GM12878 (cell line): Measurements from ENCODE around the gene BARHL1. TPM values are rescaled to one million over a fixed set of nuclear protein-coding genes. Genes with fewer than 3 reads are reported as not detected.

Experiments
- ATAC-seq: fragments of 200-7000 bp; cut with Tn5 transposase; 3 replicates; pipeline ENCODE4 v1.9.1; 2020; ENCODE audit warnings: mild to moderate bottlenecking, moderate library complexity
- BruUV-seq: library from RNA; stranded (reverse); fragments of 400-500 nt; replicated peaks from 2 replicates; lab custom pipeline; 2021; lab: Mats Ljungman, UMichigan
- CTCF ChIA-PET: fragments of 300-600 bp; sonication (Branson Sonifier 250); formaldehyde crosslinking; extraction: SDS; loops from one replicate; lab custom pipeline; 2021; ENCODE audit warnings: inconsistent platforms; lab: Yijun Ruan, JAX
- POLR2A ChIA-PET: fragments of 350-600 bp; formaldehyde crosslinking; extraction: SDS; loops from one replicate; lab custom pipeline; 2021; ENCODE audit warnings: inconsistent platforms; lab: Charles Lee
- RAD21 ChIA-PET: fragments of 300-600 bp; sonication (Branson Sonifier 250); formaldehyde crosslinking; loops from one replicate; lab custom pipeline; 2023; ENCODE audit warnings: antibody characterized with exemption; ENCODE audit not compliant: unreplicated experiment; lab: Charles Lee
- SMC1A ChIA-PET: fragments of 300-600 bp; sonication (Branson Sonifier 250); formaldehyde crosslinking; loops from one replicate; lab custom pipeline; 2023; ENCODE audit not compliant: unreplicated experiment, uncharacterized antibody; lab: Charles Lee
- DNase-seq: peaks from one replicate; pipeline ENCODE4 v3.0.0-alpha.2; 2011; ENCODE audit warnings: low read depth, low spot score
- FAIRE-seq: peaks from 3 replicates; lab custom pipeline; 2011; peaks lifted over from hg19 to GRCh38; lab: Jason Lieb, UNC
- H2AFZ ChIP-seq: 2 replicates; pipeline ENCODE4 v1.6.0; 2011; ENCODE audit warnings: low read depth, low read length, control low read depth; ENCODE audit not compliant: control insufficient read depth
- H3K27ac ChIP-seq: 2 replicates; pipeline ENCODE4 v1.5.1; 2011; ENCODE audit warnings: control low read depth; ENCODE audit not compliant: control insufficient read depth, insufficient read depth
- H3K27me3 ChIP-seq, 2 experiments: replicated peaks in 1 of 2; 2 replicates each; pipeline versions ENCODE4 v1.6.0 to v1.6.1; 2011; ENCODE audit warnings: low read length in 1 of 2; ENCODE audit not compliant: control insufficient read depth in 2 of 2, insufficient read depth in 2 of 2
- H3K36me3 ChIP-seq, 2 experiments: 2 replicates each; pipeline ENCODE4 v1.5.1; 2011; ENCODE audit warnings: low read length in 1 of 2; ENCODE audit not compliant: control insufficient read depth in 2 of 2, insufficient read depth in 2 of 2
- H3K4me1 ChIP-seq: 2 replicates; pipeline ENCODE4 v1.6.1; 2011; ENCODE audit warnings: mild to moderate bottlenecking, low read length, moderate library complexity, mixed read lengths; ENCODE audit not compliant: control insufficient read depth, insufficient read depth
- H3K4me2 ChIP-seq: 2 replicates; pipeline ENCODE4 v1.6.0; 2011; ENCODE audit warnings: control low read depth; ENCODE audit not compliant: control insufficient read depth, insufficient read depth
- H3K4me3 ChIP-seq: fragments of 200-600 bp; sonication (generic); 2 replicates; pipeline ENCODE4 v1.5.1; 2016
- H3K79me2 ChIP-seq: 2 replicates; pipeline ENCODE4 v1.6.0; 2011; ENCODE audit warnings: low read length; ENCODE audit not compliant: control insufficient read depth, insufficient read depth
- H3K9ac ChIP-seq: 2 replicates; pipeline ENCODE4 v1.8.0; 2011; ENCODE audit warnings: low read length, control low read depth, mixed read lengths; ENCODE audit not compliant: control insufficient read depth, insufficient read depth
- H3K9me3 ChIP-seq: replicated peaks from 3 replicates; pipeline ENCODE4 v1.5.1; 2011; ENCODE audit warnings: mild to moderate bottlenecking, low read length; ENCODE audit not compliant: control insufficient read depth, insufficient read depth
- H4K20me1 ChIP-seq: 2 replicates; pipeline ENCODE4 v1.6.0; 2011; ENCODE audit not compliant: control insufficient read depth, insufficient read depth
- RCOR1 ChIP-seq: conservative IDR thresholded peaks from 2 replicates; pipeline ENCODE4 v1.6.1; 2012; ENCODE audit warnings: low read depth, low read length, improper control_type of control experiment
- WGBS: methylation state at CpG from one replicate; pipeline ENCODE4 v1.1.6; 2016; ENCODE audit warnings: low lambda C conversion rate; ENCODE audit not compliant: insufficient replicate concordance, insufficient coverage; ENCODE audit errors: missing lambda C conversion rate; 5-methylcytosine and 5-hydroxymethylcytosine counted together
- in situ Hi-C: fragments of 300-500 bp; cut with MboI; formaldehyde crosslinking; loops from 9 replicates; pipeline ENCODE4 v1.14.3; 2018; ENCODE audit warnings: mixed read lengths
- intact Hi-C: fragments of 100-400 bp; cut with micrococcal nuclease; formaldehyde crosslinking; loops from one replicate; pipeline ENCODE4 v1.14.2; 2022; ENCODE audit not compliant: unreplicated experiment
- polyA plus RNA-seq, 11 experiments: library from polyadenylated mRNA; depleted of rRNA in 4 of 11; unstranded in 6 of 11; stranded (reverse) in 5 of 11; fragments of >200 nt; fragmentation: Nextera tagmentation in 4 of 11; fragmentation: Illumina TruSeq in 1 of 11; extraction: Ambion mirVana in 4 of 11; extraction: Trizol in 1 of 11; gene quantifications; 1 replicate in 1 of 11; 2 replicates in 10 of 11; pipeline versions ENCODE4 v1.2.1 to v1.2.3, GENCODE V29; 2011 to 2016; ENCODE audit warnings: inconsistent platforms in 2 of 11, missing spikeins in 2 of 11, low read depth in 1 of 11
- total RNA-seq, 4 experiments: library from RNA; depleted of rRNA in 3 of 4; stranded (reverse); fragments of >200 nt in 3 of 4; fragmentation: Illumina TruSeq in 1 of 4; extraction: Trizol in 1 of 4; gene quantifications; 2 replicates each; pipeline versions ENCODE4 v1.2.1 to v1.2.3, GENCODE V29; 2013 to 2021
- TF ChIP-seq, protein P1 (sequence below): fragments of 450-650 bp; IDR thresholded peaks from 2 replicates; pipeline ENCODE4 v1.6.1; 2018; ENCODE audit warnings: borderline replicate concordance, mild to moderate bottlenecking; ENCODE audit not compliant: partially characterized antibody
- TF ChIP-seq, protein P2 (sequence below): fragments of 450-650 bp; IDR thresholded peaks from 2 replicates; pipeline ENCODE4 v1.6.1; 2018; ENCODE audit warnings: mild to moderate bottlenecking, low read depth, moderate library complexity; ENCODE audit not compliant: partially characterized antibody
- TF ChIP-seq, protein P3 (sequence below): fragments of 450-650 bp; IDR thresholded peaks from 2 replicates; pipeline ENCODE4 v1.6.1; 2016; ENCODE audit warnings: mild to moderate bottlenecking
- TF ChIP-seq, protein P4 (sequence below): fragments of 450-650 bp; formaldehyde crosslinking; IDR thresholded peaks from 2 replicates; pipeline ENCODE4 v1.4.0; 2020; ENCODE audit warnings: mild to moderate bottlenecking, moderate library complexity

BARHL1 gene
- total and polyA plus RNA-seq, 10 of the 15 experiments (the other 5 are each of a cell fraction or from before 2014, with no cell fraction given): not detected

DNA sequence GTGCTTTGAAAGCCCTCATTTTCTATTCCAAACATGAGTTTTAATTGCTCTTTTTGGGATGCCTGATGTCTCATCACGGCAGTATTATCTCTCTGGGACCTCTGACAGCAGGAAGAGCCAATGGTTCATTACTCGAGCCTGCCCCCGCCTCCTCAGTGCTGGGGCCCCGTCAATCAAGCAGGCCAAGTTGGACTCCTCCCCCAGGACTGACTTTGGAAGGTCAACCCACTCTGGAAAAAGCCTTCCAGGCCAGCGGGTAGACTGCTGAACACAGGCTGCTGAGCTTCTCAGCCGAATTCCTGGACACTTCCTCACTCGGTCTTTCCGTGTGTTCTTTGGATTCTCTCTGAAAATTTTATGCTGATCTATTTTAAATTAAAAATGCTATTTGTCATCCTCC lies 9.5 kb upstream of the BARHL1 start:
- 38% methylated on average over 8 of the region's 8 CpGs for whole genome bisulfite sequencing
- BruUV-seq: no TSS peak
- Histone ChIP-seq H3K27me3 (no peaks in the 10 kb centered on the region; a peak in 1 of 4 replicates), H3K4me1 (no peaks in the 10 kb centered on the region), H3K9me3 (no peaks in the 10 kb centered on the region), H3K36me3 (no peaks in the 10 kb centered on the region), H4K20me1 (peaks cover 4% of the 10 kb centered on the region; the same call in 1 of the 2 replicates), H3K4me2 (no peak overlapping the region), H3K4me3 (no peak overlapping the region), H3K27ac (no peak overlapping the region), H3K79me2 (no peaks in the 10 kb centered on the region), H2AFZ (no peak overlapping the region), H3K9ac (no peak overlapping the region)
- ATAC-seq (no peak), DNase-seq (no peak), FAIRE-seq (no peak)
- ChIA-PET CTCF (no interaction called here), SMC1A (no interaction called here), POLR2A (no interaction called here), RAD21 (no interaction called here)
- TF ChIP-seq, protein P1, sequence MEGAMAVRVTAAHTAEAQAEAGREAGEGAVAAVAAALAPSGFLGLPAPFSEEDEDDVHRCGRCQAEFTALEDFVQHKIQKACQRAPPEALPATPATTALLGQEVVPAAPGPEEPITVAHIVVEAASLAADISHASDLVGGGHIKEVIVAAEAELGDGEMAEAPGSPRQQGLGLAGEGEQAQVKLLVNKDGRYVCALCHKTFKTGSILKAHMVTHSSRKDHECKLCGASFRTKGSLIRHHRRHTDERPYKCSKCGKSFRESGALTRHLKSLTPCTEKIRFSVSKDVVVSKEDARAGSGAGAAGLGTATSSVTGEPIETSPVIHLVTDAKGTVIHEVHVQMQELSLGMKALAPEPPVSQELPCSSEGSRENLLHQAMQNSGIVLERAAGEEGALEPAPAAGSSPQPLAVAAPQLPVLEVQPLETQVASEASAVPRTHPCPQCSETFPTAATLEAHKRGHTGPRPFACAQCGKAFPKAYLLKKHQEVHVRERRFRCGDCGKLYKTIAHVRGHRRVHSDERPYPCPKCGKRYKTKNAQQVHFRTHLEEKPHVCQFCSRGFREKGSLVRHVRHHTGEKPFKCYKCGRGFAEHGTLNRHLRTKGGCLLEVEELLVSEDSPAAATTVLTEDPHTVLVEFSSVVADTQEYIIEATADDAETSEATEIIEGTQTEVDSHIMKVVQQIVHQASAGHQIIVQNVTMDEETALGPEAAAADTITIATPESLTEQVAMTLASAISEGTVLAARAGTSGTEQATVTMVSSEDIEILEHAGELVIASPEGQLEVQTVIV: no peak
- TF ChIP-seq, protein P2, sequence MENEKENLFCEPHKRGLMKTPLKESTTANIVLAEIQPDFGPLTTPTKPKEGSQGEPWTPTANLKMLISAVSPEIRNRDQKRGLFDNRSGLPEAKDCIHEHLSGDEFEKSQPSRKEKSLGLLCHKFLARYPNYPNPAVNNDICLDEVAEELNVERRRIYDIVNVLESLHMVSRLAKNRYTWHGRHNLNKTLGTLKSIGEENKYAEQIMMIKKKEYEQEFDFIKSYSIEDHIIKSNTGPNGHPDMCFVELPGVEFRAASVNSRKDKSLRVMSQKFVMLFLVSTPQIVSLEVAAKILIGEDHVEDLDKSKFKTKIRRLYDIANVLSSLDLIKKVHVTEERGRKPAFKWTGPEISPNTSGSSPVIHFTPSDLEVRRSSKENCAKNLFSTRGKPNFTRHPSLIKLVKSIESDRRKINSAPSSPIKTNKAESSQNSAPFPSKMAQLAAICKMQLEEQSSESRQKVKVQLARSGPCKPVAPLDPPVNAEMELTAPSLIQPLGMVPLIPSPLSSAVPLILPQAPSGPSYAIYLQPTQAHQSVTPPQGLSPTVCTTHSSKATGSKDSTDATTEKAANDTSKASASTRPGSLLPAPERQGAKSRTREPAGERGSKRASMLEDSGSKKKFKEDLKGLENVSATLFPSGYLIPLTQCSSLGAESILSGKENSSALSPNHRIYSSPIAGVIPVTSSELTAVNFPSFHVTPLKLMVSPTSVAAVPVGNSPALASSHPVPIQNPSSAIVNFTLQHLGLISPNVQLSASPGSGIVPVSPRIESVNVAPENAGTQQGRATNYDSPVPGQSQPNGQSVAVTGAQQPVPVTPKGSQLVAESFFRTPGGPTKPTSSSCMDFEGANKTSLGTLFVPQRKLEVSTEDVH: no peak
- no peak for TF ChIP-seq RCOR1
- TF ChIP-seq, protein P3, sequence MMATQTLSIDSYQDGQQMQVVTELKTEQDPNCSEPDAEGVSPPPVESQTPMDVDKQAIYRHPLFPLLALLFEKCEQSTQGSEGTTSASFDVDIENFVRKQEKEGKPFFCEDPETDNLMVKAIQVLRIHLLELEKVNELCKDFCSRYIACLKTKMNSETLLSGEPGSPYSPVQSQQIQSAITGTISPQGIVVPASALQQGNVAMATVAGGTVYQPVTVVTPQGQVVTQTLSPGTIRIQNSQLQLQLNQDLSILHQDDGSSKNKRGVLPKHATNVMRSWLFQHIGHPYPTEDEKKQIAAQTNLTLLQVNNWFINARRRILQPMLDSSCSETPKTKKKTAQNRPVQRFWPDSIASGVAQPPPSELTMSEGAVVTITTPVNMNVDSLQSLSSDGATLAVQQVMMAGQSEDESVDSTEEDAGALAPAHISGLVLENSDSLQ: peak; percentile 64; the same call in 1 of the 2 replicates
- TF ChIP-seq, protein P4, sequence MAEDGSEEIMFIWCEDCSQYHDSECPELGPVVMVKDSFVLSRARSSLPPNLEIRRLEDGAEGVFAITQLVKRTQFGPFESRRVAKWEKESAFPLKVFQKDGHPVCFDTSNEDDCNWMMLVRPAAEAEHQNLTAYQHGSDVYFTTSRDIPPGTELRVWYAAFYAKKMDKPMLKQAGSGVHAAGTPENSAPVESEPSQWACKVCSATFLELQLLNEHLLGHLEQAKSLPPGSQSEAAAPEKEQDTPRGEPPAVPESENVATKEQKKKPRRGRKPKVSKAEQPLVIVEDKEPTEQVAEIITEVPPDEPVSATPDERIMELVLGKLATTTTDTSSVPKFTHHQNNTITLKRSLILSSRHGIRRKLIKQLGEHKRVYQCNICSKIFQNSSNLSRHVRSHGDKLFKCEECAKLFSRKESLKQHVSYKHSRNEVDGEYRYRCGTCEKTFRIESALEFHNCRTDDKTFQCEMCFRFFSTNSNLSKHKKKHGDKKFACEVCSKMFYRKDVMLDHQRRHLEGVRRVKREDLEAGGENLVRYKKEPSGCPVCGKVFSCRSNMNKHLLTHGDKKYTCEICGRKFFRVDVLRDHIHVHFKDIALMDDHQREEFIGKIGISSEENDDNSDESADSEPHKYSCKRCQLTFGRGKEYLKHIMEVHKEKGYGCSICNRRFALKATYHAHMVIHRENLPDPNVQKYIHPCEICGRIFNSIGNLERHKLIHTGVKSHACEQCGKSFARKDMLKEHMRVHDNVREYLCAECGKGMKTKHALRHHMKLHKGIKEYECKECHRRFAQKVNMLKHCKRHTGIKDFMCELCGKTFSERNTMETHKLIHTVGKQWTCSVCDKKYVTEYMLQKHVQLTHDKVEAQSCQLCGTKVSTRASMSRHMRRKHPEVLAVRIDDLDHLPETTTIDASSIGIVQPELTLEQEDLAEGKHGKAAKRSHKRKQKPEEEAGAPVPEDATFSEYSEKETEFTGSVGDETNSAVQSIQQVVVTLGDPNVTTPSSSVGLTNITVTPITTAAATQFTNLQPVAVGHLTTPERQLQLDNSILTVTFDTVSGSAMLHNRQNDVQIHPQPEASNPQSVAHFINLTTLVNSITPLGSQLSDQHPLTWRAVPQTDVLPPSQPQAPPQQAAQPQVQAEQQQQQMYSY (CRISPR knock-in tag): no peak
- intact Hi-C loops (no loop called here), in situ Hi-C loops (no loop called here)
